ENCODE data around the gene PNLIPRP3. TPM values are rescaled to one million over a fixed set of nuclear protein-coding genes. Genes with fewer than 3 reads are reported as not detected.
A peak's percentile ranks its signal among the peaks of the same experiment; 100 is the strongest.

The PNLIPRP3 gene
- total and polyA plus RNA-seq, 2 of the 8 experiments (the other 6 are each of a cell fraction or from before 2014, with no cell fraction given), result not detected

- Histone ChIP-seq H2BK5ac (ENCODE audit: low read depth, low read length) (no peak overlapping the region), H3K9ac (replicated peaks in 1 of 4; ENCODE audit: extremely low read depth in 1 of 4, low read depth in 3 of 4, low read length in 3 of 4) (no peak overlapping the region), H4K8ac (ENCODE audit: extremely low read depth, insufficient read depth, low read length) (no peak overlapping the region), H4K5ac (ENCODE audit: insufficient read length, low read depth, low read length) (no peak overlapping the region), H3K4ac (replicated peaks; ENCODE audit: insufficient read length, low read depth, low read length) (no peak overlapping the region), H3K4me1 (replicated peaks in 1 of 4; ENCODE audit: control insufficient read depth in 3 of 4, insufficient read depth in 4 of 4, low read length in 3 of 4) (no peaks in the 10 kb centered on the region), H3K4me2 (ENCODE audit: insufficient read depth in 1 of 2, low read depth in 2 of 2, low read length in 2 of 2) (no peak overlapping the region), H3K36me3 (ENCODE audit: control insufficient read depth in 2 of 4, insufficient read depth in 4 of 4, low read length in 3 of 4) (no peaks in the 10 kb centered on the region), H3K79me2 (ENCODE audit: control insufficient read depth in 1 of 2, insufficient read depth in 2 of 2, low read length in 2 of 2) (no peaks in the 10 kb centered on the region), H3K14ac (ENCODE audit: insufficient read length) (no peak overlapping the region), H3K4me3 (ENCODE audit: extremely low read depth in 1 of 4, insufficient read depth in 2 of 4, low read depth in 3 of 4, low read length in 4 of 4) (no peak overlapping the region), H4K20me1 (replicated peaks in 1 of 2; ENCODE audit: control insufficient read depth in 1 of 2, insufficient read depth in 2 of 2, low read length in 2 of 2) (no peaks in the 10 kb centered on the region), H2BK15ac (ENCODE audit: low read length) (no peak overlapping the region), H3K79me1 (ENCODE audit: low read depth, low read length) (no peaks in the 10 kb centered on the region), H4K91ac (replicated peaks; ENCODE audit: insufficient read length, low read length) (no peak overlapping the region), H2BK20ac (ENCODE audit: low read length) (no peak overlapping the region), H3K27ac (ENCODE audit: low read depth, low read length) (no peak overlapping the region), H3K9me3 (ENCODE audit: insufficient read depth in 2 of 2, low read depth in 1 of 2, low read length in 1 of 2) (no peaks in the 10 kb centered on the region), H2AFZ (ENCODE audit: low read length) (no peak overlapping the region), H3K56ac (replicated peaks; ENCODE audit: insufficient read length, low read depth, low read length) (no peak overlapping the region), H3K18ac (ENCODE audit: extremely low read depth, low read length) (no peak overlapping the region), H3K27me3 (replicated peaks in 1 of 4; ENCODE audit: control insufficient read depth in 3 of 4, extremely low read depth in 1 of 4, insufficient read depth in 3 of 4, low read length in 3 of 4) (no peaks in the 10 kb centered on the region), H2AK5ac (ENCODE audit: low read depth, low read length) (no peak overlapping the region), H3K23me2 (ENCODE audit: low read depth, low read length) (0 out of 2 replicates have a peak, but pooled peaks cover 2% of the 10 kb centered on the region), H2BK120ac (replicated peaks; ENCODE audit: low read depth, low read length) (no peak overlapping the region), H2BK12ac (ENCODE audit: low read depth, low read length) (no peak overlapping the region), H3K23ac (ENCODE audit: insufficient read length) (no peak overlapping the region)
- FAIRE-seq (peak; percentile 83), DNase-seq (ENCODE audit: low read depth in 1 of 2, low spot score in 2 of 2) (no peak)
- CTCF ChIA-PET (ENCODE audit: partially characterized antibody), result interaction anchor here (0.5 to 1.3 kb wide), 15 partner anchors 10 to 480 kb away, joined by 3 to 5 read pairs (median 3); no protein-coding TSS in a partner anchor
- 57% methylated on average over 4 of the region's 4 CpGs; no CpG with 5 or more reads in 1 of the 2 experiments for WGBS, 2 experiments (ENCODE audit: extremely low coverage in 1 of 2, insufficient coverage in 1 of 2, insufficient read length in 1 of 2, insufficient replicate concordance in 2 of 2, low coverage in 1 of 2, low lambda C conversion rate in 2 of 2, missing lambda C conversion rate in 1 of 2)
- POLR2A ChIA-PET (ENCODE audit: partially characterized antibody), result no interaction called here
- no peak for TF ChIP-seq RFX5 (IDR thresholded peaks at IDR 0.05; ENCODE audit: borderline replicate concordance, low read depth, low read length)
- TF ChIP-seq, protein P1, sequence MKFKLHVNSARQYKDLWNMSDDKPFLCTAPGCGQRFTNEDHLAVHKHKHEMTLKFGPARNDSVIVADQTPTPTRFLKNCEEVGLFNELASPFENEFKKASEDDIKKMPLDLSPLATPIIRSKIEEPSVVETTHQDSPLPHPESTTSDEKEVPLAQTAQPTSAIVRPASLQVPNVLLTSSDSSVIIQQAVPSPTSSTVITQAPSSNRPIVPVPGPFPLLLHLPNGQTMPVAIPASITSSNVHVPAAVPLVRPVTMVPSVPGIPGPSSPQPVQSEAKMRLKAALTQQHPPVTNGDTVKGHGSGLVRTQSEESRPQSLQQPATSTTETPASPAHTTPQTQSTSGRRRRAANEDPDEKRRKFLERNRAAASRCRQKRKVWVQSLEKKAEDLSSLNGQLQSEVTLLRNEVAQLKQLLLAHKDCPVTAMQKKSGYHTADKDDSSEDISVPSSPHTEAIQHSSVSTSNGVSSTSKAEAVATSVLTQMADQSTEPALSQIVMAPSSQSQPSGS (IDR thresholded peaks at IDR 0.05; ENCODE audit: low read length), result no peak
- no peak for TF ChIP-seq SP1 (IDR thresholded peaks at IDR 0.05; ENCODE audit: low read depth, low read length)
- TF ChIP-seq, protein P2, sequence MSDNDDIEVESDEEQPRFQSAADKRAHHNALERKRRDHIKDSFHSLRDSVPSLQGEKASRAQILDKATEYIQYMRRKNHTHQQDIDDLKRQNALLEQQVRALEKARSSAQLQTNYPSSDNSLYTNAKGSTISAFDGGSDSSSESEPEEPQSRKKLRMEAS (IDR thresholded peaks at IDR 0.05), result no peak
- no peak for TF ChIP-seq FOSL1 (IDR thresholded peaks at IDR 0.05; ENCODE audit: insufficient read depth, low read depth, low read length)
- peak; percentile 87 to 89 for TF ChIP-seq RAD21 (IDR thresholded peaks at IDR 0.05 in 1 of 2, conservative IDR thresholded peaks at IDR 0.05 in 1 of 2; ENCODE audit: low read depth in 2 of 2, low read length in 2 of 2)
- TF ChIP-seq EGR1 (IDR thresholded peaks at IDR 0.05; ENCODE audit: borderline replicate concordance, low read depth, low read length), result peak; percentile 48; the same call in 1 of the 2 replicates
- TF ChIP-seq SAP30 (IDR thresholded peaks at IDR 0.05; ENCODE audit: insufficient read depth, insufficient replicate concordance, low read length), result no peak
These were observed 17.0 kb downstream of the PNLIPRP3 start for GRCh38 chr10:116444527-116445142.
